Skin of body (tissue), 2 donors: ENCODE data around the gene KDM4B. TPM values are rescaled to one million over a fixed set of nuclear protein-coding genes. Genes with fewer than 3 reads are reported as not detected.
"Not testable (repeated sequence)": the region's sequence is repeated elsewhere in the genome, so short reads cannot be mapped to it uniquely, and the experiment has no call there.

ENCODE experiments used
- DNase-seq: peaks from one replicate; lab custom pipeline; 2025; lab: John Stamatoyannopoulos, UW
- total RNA-seq: library from RNA; depleted of rRNA; stranded (reverse); fragments of >200 nt; gene quantifications from one replicate; pipeline ENCODE4 v1.2.3, GENCODE V29; 2014

KDM4B gene
- total RNA-seq, 1 donor from 2014 or later: 23.4 TPM

DNA sequence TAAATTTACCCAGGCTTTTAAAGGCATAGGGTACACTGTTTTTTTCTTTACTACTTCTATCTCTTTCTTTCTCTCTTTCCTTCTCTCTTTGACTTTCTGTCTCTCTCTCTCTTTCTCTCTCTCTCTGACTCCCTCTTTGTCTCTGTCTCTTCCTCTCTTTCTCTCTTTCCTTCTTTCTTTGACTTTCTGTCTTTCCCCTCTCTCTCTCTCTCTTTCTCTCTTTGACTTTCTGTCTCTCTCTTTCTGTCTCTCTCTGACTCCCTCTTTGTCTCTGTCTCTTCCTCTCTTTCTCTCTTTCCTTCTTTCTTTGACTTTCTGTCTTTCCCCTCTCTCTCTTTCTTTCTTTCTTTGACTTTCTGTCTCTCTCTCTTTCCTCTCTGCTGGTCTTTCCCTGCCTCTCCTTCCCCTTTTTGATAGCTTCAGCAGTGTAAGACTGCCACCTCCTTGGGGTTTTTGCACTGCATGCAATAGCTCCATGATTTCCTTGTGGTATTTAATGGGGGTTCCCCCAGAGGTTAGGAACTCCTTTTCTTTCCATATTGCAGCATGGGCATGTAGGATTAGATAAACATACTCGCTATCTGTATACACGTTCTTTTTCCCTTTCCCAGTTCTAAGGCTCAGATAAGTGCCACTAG lies 191.4 kb downstream of the KDM4B start:
- DNase-seq: not testable (repeated sequence)

DNA sequence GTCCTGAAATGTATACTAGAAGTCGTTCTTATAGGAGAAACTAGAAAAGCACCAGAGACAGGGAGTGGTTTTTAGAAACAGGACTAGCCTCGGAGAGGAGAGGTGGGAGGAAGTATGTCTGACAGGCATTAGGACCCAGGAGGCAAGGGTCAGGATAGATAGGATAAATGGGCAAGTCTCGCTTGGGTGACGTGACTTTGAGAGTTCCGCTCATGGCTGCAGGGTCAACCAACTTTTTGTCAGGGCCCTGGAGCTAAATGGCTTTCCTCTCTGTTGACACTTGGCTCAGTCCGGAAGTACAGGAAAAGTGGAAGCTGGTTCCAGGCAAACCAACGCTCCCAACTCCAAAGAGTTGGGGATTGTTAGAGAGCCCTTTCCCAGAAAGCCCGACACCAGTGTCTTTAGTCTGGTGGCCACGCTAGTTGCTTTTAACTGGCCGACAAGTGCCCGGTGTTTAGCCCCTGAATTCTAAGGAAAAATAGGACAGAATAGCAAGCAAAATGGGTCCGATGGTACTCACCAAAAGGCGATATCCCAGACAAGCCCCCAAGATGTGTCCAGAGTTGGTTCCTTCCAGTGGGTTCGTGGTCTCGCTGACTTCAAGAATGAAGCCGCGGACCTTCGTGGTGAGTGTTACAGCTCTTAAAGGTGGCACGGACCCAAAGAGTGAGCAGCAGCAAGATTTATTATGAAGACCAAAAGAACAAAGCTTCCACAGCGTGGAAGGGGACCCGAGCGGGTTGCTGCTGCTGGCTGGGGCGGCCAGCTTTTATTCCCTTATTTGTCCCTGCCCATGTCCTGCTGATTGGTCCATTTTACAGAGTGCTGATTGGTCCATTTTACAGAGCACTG lies 196.2 kb downstream of the KDM4B start:
- not testable (repeated sequence) for DNase-seq

DNA sequence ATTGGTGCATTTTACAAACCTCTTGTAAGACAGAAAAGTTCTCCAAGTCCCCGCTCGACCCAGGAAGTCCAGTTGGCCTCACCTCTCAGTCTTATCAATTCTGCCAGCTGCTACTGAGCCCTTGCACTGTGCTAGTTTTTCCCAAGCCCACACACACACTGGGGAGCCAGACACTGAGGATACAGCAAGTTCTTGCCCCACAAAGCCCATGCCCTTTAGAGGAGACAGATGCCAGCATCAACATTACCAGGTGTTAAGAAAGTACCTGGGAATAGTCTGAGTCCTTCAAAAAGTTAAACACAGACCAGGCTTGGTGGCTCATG lies 196.7 kb downstream of the KDM4B start:
- DNase-seq: no peak

DNA sequence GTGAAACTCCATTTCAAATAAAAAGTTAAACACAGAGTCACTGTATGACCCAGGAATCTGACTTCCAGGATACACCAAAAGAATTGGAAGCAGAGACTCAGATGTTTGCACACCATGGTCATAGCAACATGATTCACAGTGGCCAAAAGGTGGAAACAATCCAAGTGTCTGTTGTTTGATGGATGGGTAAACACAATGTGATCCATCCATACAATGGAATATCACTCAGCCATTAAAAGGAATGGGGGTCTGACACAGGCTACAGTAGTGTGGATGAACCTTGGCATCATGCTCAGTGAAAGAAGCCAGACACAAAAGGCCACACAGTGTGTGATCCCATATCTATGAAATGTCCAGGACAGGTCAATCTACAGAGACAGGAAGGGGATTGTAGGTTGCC lies 197.3 kb downstream of the KDM4B start:
- no peak for DNase-seq

DNA sequence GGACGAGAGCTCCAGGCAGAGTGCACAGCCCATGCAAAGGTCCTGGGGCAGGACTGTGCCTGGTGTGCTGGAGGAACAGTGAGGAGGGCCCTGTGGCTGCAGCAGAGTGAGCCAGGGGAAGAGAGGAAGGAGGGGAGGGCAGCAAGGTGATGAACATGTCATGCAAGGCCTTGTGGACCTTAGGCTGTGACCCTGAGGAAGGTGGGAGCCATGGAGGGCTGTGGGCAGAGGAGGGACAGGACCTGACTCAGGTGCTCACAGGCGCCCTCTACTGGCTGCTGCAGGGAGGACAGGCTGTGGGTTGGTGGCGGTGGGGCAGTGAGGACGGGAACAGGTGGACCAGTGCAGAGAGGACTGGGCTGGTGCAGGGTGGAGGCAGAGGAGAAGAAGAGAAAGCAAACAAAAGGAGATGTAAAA lies 201.4 kb downstream of the KDM4B start:
- no peak for DNase-seq

DNA sequence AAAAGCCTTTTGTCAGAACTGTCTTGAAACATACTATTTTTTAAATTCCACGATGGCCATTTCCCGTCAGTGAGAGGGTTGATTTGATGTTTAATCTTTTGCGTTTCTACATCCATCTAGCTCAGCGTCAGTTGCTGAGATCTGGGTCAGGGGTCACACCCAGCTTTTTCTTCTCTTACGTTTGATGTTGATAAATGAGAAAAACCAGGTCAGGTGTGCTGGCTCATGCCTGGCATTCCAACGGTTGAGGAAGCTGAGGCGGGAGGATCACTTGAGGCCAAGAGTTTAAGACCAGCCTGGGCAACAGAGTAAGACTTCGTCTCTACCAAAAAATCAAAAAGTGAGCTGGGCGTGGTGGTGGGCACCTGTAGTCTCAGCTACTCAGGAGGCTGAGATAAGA lies 202.8 kb downstream of the KDM4B start:
- DNase-seq: no peak

DNA sequence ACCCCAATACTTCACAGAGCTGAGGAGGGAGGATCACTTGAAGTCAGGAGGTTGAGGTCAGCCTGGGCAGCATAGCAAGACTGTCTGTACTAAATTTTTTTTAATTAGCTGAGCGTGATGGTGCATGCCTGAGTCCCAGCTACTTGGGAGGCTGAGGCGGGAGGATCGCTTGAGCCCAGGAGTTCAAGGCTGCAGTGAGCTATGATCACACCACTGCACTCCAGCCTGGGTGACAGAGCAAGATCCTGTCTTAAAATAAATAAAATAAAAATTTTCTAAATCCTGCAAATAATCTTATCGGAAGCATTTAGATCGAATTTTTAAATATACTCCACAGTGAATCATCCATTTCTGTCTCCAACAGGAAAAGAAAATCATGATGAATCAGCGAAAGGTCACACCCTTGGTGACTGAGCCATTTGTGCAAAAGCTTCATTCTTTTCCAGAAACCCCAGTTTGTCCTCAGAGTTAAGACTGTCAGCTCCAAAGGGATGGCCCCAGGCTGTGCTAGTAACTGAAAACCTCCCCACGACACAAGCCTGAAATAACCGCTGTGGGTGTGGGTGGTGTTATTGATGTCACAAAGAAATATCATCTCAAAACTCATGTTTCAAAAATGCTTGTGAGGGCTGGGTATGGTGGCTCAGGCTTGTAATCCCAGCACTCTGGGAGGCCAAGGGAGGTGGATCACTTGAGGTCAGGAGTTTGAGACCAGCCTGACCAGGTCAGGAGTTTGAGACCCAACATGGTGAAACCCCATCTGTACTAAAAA lies 204.1 kb downstream of the KDM4B start:
- no peak for DNase-seq

DNA sequence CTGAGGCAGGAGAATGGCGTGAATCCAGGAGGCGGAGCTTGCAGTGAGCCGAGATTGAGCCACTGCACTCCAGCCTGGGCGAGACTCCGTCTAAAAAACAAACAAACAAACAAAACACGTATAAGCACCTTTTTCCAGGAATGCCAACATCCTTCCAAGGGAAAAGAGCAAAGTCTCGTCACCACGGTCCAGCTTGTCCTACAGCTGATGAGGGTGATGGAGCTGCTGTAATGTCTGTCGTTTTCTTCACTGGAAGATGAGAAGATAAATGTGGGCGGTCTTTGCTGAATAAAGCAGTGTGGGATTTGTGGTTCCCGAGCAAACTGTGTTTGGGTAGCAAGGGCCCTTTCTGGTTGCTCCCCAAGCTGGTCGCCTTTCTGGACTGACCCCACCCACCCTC lies 205.1 kb downstream of the KDM4B start:
- no peak for DNase-seq

DNA sequence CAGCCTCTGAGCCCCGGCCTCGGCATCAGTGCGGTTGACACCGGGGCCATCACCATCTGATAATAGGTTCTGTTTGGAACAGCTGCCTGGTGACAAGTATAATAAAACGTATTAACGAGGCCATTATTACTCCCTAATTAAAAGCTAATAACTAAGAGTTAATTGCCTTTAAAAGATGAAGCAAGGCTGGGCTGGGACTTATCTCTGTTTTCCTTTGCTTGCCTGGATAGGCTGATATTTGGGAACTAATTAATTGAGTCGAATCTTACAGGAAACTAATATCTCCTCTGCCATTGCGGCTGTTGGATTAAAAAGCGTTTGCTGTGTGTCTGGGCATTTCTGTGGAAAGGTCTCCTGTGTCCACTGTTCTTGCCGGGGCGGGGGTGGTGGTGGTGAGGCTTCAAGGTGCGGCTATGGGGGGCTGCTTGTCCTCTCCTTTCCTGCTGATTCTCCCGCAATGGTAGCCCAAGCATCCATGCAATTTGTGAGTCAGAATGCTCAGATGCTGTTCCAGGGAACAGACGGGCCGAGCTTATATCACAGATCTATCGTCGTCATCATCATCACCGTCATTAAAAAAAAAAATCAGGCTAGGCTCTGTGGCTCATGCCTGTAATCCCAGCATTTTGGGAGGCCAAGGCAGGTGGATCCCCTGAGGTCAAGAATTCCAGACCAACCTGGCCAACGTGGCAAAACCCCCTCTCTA lies 209.0 kb downstream of the KDM4B start:
- no peak for DNase-seq

DNA sequence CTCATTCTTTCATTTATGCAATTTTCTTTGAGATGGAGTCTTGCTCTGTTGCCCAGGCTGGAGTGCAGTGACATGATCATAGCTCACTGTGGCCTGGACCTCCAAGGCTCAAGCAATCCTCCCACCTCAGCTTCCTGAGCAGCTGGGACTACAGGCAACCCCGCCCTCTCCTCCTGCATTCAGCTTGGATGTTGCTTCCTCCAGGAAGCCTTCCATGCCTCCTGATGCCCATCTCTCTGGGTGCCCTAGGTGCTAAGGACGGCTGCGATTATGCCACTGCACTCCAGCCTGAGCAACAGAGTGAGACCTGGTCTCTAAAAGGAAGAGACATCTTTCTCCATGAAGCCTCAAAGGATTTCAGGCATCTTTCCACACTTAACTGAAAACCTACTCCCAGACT lies 209.9 kb downstream of the KDM4B start:
- DNase-seq: no peak

DNA sequence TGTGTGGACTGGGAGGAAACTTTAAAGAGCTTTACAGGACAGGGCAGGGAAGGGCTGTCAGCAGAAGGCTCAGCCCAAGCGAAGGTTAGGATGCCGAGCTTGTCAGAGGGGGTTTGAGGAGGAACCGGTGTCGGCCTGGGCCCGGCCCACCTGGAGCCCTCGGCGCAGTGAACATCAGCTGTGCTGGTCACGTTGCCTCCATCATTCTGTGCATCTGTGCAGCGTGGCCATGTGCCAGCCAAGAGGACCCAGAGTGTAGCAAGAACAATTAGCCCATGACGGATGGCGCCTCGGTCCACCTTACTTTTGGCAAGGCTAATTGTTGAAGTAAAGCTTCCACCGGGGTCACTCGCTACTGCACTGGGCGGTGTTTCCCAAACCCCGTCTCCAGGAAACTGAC lies 210.3 kb downstream of the KDM4B start:
- DNase-seq: no peak

DNA sequence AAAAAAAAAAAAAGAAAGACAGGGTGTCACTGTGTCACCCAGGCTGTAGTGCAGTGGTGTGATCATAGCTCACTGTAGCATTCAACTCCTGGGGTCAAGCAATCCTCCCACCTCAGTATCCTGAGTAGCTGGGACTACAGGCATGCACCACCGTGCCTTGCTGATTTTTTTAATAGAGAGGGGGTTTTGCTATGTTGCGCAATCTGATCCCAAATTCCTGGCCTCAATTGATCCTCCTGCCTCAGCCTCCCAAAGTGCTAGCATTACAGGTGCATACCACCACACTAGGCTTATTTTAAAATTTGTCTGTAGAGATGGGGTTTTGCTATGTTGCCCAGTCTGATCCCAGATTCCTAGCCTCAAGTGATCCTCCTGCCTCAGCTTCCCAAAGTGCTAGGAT lies 212.4 kb downstream of the KDM4B start:
- no peak for DNase-seq

DNA sequence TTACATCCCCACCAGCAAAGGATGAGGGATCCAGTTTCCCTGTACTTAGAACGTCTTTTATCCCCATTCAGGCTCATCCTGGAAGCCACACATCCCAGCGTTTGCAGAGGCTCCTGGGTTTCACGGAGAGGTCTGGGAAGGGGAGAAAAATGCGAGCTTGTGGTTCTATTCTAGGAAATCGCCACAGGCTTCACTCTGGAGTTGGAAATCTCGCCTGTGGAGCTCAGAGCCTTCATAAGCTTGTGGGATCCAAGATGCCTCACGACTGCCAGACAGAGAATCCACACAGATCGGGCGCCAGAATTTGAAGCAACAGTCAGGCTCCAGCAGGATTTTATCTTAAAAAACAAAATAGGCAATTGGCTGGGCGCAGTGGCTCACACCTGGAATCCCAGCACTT lies 213.8 kb downstream of the KDM4B start:
- no peak for DNase-seq

DNA sequence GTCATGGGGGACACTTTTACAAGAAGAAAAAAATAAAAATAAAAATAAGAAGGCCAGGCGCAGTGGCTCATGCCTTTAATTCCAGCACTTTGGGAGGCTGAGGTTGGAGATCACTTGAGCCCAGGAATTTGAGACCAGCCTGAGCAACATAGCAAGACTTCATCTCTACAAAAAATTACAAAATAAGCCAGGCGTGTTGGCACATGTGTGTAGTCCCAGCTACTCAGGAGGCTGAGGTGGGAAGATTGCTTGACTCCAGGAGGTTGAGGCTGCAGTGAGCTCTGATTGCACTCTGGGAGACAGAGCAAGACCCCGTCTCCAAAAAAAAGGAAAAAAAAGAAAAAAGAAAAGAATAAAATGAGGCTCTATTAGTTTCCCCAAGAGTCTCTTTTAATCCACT lies 214.7 kb downstream of the KDM4B start:
- DNase-seq: no peak

DNA sequence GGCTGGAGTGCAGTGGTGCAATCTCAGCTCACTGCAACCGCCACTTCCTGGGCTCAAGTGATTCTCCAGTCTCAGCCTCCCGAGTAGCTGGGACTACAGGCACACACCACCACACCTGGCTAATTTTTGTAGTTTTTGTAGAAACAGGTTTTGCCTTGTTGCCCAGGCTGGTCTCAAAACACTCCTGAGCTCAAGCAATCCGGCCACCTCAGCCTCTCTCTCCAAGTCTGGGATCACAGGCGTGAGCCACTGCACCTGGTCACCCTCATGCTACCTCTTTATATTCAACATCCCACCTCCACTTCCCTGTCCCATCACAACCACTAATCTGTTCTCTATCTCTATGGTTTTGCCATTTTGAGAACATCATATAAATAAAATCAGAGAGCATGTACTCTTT lies 216.0 kb downstream of the KDM4B start:
- no peak for DNase-seq

DNA sequence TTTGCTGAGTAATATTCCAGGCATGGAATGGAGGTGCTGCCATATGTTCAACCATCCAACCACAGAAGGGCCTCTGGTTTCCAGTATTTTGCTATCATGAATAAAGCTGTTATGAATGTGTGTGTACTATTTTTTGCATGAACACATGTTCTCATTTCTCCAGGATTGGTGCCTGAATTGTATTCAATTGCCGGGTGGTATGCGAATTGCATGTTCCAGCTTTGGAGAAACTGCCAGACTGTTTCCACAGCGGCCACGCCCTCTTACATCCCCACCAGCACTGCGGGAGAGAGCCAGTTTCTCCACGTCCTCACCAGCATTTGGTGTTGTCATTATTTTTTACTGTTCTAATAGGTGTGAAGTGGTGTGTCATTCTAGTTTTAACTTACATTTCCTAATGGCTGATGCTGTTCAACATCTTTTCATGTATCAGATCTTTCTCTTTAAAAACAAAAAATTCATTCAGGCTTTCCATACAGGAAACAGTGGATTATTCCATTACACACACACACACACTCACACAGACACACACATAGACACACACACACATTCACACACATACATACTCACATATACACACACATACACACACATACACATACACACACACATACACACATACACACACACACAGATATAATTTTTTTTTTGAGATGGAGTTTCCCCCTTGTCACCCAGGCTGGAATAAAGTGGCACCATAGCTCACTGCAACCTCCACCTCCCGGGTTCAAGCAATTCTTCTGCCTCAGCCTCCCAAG lies 217.6 kb downstream of the KDM4B start:
- DNase-seq: peak; percentile 58

DNA sequence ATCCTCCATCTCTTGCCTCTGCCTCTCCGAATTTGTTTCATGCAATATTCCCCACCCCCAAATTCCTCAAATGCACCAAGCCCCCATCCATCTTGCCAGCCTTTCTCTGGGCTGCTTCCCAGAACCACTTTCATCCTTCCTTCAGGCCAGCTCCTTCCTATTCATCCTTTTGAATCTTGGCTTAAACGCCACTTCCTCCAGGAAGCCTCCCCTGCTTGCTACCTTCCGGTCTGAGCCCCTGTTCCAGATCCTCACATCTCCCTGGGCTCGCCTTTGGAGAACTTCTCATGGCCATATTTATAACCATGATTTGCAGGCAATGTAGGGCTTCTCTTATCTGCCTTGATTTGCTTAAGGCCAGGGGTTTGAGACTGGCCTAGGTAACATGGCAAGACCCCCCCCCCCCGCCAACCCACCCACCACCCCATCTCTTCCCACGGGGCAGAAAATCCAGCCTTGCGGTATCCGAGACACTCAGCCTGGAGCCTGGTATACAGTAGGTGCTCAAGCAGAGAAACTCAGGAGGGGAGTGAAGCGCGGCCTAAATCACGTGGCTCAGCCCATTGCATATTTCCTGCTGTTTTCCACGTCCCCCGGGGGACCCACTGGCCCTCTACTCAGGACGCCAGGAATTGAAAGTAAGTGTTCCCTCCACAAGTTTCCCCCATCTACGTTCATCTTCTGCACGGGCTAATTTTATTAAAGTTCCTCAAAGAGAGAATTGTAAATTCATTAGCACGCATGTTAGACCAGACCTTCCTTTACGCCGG lies 219.8 kb downstream of the KDM4B start:
- DNase-seq: no peak

DNA sequence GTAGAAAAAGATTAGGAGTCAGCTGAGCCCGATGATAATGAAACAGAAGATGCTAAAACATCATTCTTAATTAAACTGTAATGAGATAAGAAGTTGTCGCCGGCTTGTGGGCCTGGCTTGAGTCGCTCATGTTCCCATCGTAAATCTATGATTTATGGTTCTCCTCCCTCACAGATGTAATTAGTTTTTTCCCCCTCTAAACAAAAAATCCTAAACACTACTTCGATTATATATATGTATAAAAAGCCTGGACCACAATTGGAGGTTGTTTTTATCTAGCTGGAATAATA lies 220.3 kb downstream of the KDM4B start:
- no peak for DNase-seq

DNA sequence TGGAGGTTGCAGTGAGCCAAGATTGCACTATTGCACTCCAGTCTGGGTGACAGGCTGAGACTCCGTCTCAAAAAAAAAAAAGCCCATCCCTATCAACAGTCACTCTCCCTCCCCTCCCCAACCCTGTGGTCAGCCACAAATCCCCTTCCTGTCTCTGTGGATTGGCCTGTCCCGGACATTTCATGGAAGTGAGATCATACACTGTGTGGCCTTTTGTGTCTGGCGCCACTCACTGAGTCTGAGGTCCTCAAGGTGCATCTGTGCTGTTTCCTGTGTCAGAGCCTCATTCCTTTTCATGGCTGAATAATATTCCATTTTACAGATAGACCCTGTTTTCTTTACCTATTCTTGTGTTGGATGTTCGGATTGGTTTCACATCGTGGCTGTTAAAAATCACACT lies 222.2 kb downstream of the KDM4B start:
- DNase-seq: no peak

DNA sequence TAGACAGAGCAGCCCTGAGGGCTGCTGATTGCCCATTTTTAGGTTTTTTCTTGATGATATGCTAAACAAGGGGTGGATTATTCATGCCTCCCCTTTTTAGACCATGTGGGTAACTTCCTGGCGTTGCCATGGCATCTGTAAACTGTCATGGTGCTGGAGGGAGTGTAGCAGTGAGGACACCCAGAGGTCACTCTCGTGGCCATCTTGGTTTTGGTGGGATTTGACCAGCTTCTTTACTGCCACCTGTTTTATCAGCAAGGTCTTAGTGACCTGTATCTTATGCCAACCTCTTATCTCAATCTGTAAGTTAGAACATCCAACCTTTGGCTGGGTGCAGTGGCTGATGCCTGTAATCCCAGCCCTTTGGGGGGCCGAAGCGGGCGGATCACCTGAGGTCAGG lies 223.7 kb downstream of the KDM4B start:
- no peak for DNase-seq

DNA sequence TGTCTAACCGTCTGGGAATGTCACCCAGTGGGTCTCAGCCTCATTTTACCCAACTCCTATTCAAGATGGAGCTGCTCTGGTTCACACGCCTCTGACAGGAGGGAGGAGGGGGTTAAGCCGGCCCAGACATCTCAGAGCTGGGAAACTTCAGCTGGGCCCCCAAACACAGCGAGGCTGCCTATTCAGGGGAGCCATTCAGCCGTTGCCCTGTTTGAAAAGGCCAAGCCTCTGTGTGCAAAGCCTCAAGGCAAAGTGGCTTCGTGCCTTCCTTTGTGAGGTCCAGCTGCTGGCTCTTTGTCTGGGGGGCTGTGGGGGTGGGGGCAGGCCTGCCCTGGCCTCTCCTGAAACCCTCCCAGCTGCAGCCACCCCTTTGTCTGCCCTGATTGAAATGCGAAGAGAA lies 224.3 kb downstream of the KDM4B start:
- DNase-seq: no peak
